ENCODE results near the gene SPOUT1. TPM values are rescaled to one million over a fixed set of nuclear protein-coding genes. Genes with fewer than 3 reads are reported as not detected.
"Not testable (repeated sequence)": the region's sequence is repeated elsewhere in the genome, so short reads cannot be mapped to it uniquely, and the experiment has no call there.

SPOUT1 gene
- total and polyA plus RNA-seq, 7 donors, result 9.5 to 33.0 (median 18.3) TPM

- Histone ChIP-seq H3K4me3 (no peak overlapping the region), H3K9me3 (peaks cover 8% of the 10 kb centered on the region), H3K36me3 (ENCODE audit: insufficient read depth in 1 of 2, low read depth in 1 of 2) (peaks cover 0 to 17% of the 10 kb centered on the region in 2 donors), H3K4me1 (peaks cover 21% of the 10 kb centered on the region), H3K27ac (no peak overlapping the region), H3K27me3 (ENCODE audit: insufficient read depth in 3 of 3, low read length in 2 of 3) (no peaks in the 10 kb centered on the region)
- ATAC-seq, result no peak
- TF ChIP-seq CTCF (IDR thresholded peaks at IDR 0.05), result no peak
- intact Hi-C loops (cut with DNase I), result loop anchor here in 1 of 2 donors (5.0 kb wide), 1 partner anchor 958 kb away; no protein-coding TSS in a partner anchor
- WGBS, 3 donors, result 92 to 96% (median 95%) methylated on average over 6 of the region's 6 CpGs
- no peak for DNase-seq
Observed at GRCh38 chr9:128785427-128785826, 44.2 kb downstream of the SPOUT1 start.

- peak overlapping the region; percentile 82 for H3K27ac ChIP-seq
- H3K36me3 ChIP-seq (ENCODE audit: insufficient read depth in 1 of 2, low read depth in 1 of 2), result no peaks in the 10 kb centered on the region
- H3K9me3 ChIP-seq, result peaks cover 8% of the 10 kb centered on the region
- DNase-seq (no peak), ATAC-seq (no peak)
- H3K27me3 ChIP-seq (ENCODE audit: insufficient read depth in 3 of 3, low read length in 2 of 3), result no peaks in the 10 kb centered on the region
- intact Hi-C loops (cut with DNase I), result no loop called here
- WGBS, 3 donors, result 92 to 100% (median 93%) methylated on average over 1 of the region's 1 CpG
- H3K4me3 ChIP-seq, result no peak overlapping the region
- no peak for TF ChIP-seq CTCF (IDR thresholded peaks at IDR 0.05)
- peaks cover 8% of the 10 kb centered on the region for H3K4me1 ChIP-seq
Observed at GRCh38 chr9:128782669-128783068, 46.9 kb downstream of the SPOUT1 start.

GRCh38 chr9:128781187-128782070 lies 48.2 kb downstream of the SPOUT1 start:
- DNase-seq (no peak), ATAC-seq (no peak)
- peaks cover 6% of the 10 kb centered on the region for H3K4me1 ChIP-seq
- H3K9me3 ChIP-seq, result peaks cover 8% of the 10 kb centered on the region
- H3K27me3 ChIP-seq (ENCODE audit: insufficient read depth in 3 of 3, low read length in 2 of 3), result no peaks in the 10 kb centered on the region
- no peak overlapping the region for H3K4me3 ChIP-seq
- intact Hi-C loops (cut with DNase I), result no loop called here
- no peaks in the 10 kb centered on the region for H3K36me3 ChIP-seq (ENCODE audit: insufficient read depth in 1 of 2, low read depth in 1 of 2)
- H3K27ac ChIP-seq, result no peak overlapping the region
- TF ChIP-seq CTCF (IDR thresholded peaks at IDR 0.05), result no peak
- 75 to 86% (median 80%) methylated on average over 7 of the region's 7 CpGs for WGBS, 3 donors

- intact Hi-C loops (cut with DNase I); H3K27ac ChIP-seq; ATAC-seq; DNase-seq; H3K27me3 ChIP-seq (ENCODE audit: insufficient read depth in 3 of 3, low read length in 2 of 3); H3K4me3 ChIP-seq; H3K36me3 ChIP-seq (ENCODE audit: insufficient read depth in 1 of 2, low read depth in 1 of 2); H3K4me1 ChIP-seq: not testable (repeated sequence)
- H3K9me3 ChIP-seq, result peaks cover 14% of the 10 kb centered on the region
- 79 to 93% (median 91%) methylated on average over 8 to 26 of the region's 27 CpGs for WGBS, 3 donors
Observed at GRCh38 chr9:128780093-128780492, 49.5 kb downstream of the SPOUT1 start.

GRCh38 chr9:128774804-128775203 lies 54.8 kb downstream of the SPOUT1 start:
- intact Hi-C loops (cut with DNase I), result loop anchor here in 1 of 2 donors (5.0 kb wide), 1 partner anchor 73 kb away; the partner anchor contains the start of gene PKN3
- no peak overlapping the region for H3K4me3 ChIP-seq
- H3K4me1 ChIP-seq, result peaks cover 13% of the 10 kb centered on the region
- H3K27ac ChIP-seq, result no peak overlapping the region
- peaks cover 6% of the 10 kb centered on the region for H3K9me3 ChIP-seq
- DNase-seq (no peak), ATAC-seq (no peak)
- H3K27me3 ChIP-seq (ENCODE audit: insufficient read depth in 3 of 3, low read length in 2 of 3), result no peaks in the 10 kb centered on the region
- WGBS, 3 donors, result 80 to 91% (median 88%) methylated on average over 1 of the region's 1 CpG
- no peak for TF ChIP-seq CTCF (IDR thresholded peaks at IDR 0.05)
- no peaks in the 10 kb centered on the region for H3K36me3 ChIP-seq (ENCODE audit: insufficient read depth in 1 of 2, low read depth in 1 of 2)
